ENCODE measurements around the gene PCDHGA1.

The PCDHGA1 gene

DNA sequence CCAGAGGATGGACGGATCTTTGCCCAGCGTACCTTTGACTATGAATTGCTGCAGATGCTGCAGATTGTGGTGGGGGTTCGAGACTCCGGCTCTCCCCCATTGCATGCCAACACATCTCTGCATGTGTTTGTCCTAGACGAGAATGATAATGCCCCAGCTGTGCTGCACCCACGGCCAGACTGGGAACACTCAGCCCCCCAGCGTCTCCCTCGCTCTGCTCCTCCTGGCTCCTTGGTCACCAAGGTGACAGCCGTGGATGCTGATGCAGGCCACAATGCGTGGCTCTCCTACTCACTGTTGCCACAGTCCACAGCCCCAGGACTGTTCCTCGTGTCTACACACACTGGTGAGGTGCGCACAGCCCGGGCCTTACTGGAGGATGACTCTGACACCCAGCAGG is 160.5 kb downstream of the PCDHGA1 start (continued):
- no peak for TF ChIP-seq ZBTB49 (tag by site-specific recombination; IDR thresholded peaks at IDR 0.05; ENCODE audit: low read depth)

DNA sequence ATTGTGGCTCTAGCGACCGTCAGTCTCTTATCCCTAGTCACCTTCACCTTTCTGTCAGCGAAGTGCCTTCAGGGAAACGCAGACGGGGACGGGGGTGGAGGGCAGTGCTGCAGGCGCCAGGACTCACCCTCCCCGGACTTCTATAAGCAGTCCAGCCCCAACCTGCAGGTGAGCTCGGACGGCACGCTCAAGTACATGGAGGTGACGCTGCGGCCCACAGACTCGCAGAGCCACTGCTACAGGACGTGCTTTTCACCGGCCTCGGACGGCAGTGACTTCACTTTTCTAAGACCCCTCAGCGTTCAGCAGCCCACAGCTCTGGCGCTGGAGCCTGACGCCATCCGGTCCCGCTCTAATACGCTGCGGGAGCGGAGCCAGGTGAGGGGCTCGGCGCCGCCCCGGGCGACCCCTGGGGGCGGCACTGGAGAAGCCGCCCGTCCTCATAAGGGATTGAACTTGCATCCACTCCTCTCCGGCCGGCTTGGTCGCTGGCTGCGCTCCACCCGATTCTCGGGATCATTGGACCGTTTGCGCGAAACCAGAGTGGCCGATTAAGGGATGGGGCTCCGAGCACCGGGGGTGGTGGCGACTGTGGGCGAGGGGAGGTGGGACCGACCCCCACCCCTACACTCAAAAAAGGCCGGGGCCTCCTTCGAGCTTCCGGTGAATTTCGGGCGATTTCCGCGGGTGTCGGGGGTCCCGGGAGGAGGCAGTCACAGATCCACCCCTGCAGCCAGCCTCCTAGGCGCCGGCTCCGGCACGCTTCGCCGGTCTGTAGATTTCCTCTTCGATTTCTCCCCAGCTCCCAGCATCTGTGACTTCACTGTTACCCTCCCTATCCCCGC is 161.2 kb downstream of the PCDHGA1 start:
- ChIA-PET CTCF (no interaction called here), POLR2A (no interaction called here)
- no peaks in the 10 kb centered on the region for H3K9me3 ChIP-seq (ENCODE audit: control insufficient read depth, insufficient read depth, low read depth, low read length)
- H3K4me3 ChIP-seq (ENCODE audit: low read depth, low read length): no peak overlapping the region
- H3K4me1 ChIP-seq (ENCODE audit: control insufficient read depth, insufficient read depth, low read length): no peaks in the 10 kb centered on the region
- TF ChIP-seq, protein P1, sequence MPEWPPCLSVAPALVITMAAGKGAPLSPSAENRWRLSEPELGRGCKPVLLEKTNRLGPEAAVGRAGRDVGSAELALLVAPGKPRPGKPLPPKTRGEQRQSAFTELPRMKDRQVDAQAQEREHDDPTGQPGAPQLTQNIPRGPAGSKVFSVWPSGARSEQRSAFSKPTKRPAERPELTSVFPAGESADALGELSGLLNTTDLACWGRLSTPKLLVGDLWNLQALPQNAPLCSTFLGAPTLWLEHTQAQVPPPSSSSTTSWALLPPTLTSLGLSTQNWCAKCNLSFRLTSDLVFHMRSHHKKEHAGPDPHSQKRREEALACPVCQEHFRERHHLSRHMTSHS (tag by site-specific recombination; IDR thresholded peaks at IDR 0.05): no peak
- TF ChIP-seq ZNF473 (tag by site-specific recombination; IDR thresholded peaks at IDR 0.05) (no peak), ZNF16 (tag by site-specific recombination; IDR thresholded peaks at IDR 0.05; ENCODE audit: low read depth) (no peak), ZNF549 (tag by site-specific recombination; IDR thresholded peaks at IDR 0.05) (no peak), ZNF433 (tag by site-specific recombination; IDR thresholded peaks at IDR 0.05; ENCODE audit: low read depth) (no peak), PATZ1 (tag by site-specific recombination; IDR thresholded peaks at IDR 0.05) (no peak), ZBTB17 (tag by site-specific recombination; IDR thresholded peaks at IDR 0.05) (no peak), HIC1 (tag by site-specific recombination; IDR thresholded peaks at IDR 0.05) (no peak), ZNF658 (tag by site-specific recombination; IDR thresholded peaks at IDR 0.05) (no peak), ZBTB26 (tag by site-specific recombination; optimal IDR thresholded peaks at IDR 0.05) (no peak), ZNF621 (tag by site-specific recombination; IDR thresholded peaks at IDR 0.05) (no peak), ZNF133 (tag by site-specific recombination; IDR thresholded peaks at IDR 0.05) (no peak), KLF10 (tag by site-specific recombination; IDR thresholded peaks at IDR 0.05) (no peak), ZNF510 (tag by site-specific recombination; IDR thresholded peaks at IDR 0.05; ENCODE audit: insufficient replicate concordance) (no peak), ZNF707 (tag by site-specific recombination; IDR thresholded peaks at IDR 0.05) (no peak)
- H3K27ac ChIP-seq (ENCODE audit: extremely low read depth, low read depth, low read length): no peak overlapping the region
- no peaks in the 10 kb centered on the region for H3K36me3 ChIP-seq (ENCODE audit: control insufficient read depth in 2 of 2, insufficient read depth in 1 of 2, low read length in 2 of 2)
